GM19043 (cell line): Measurements from ENCODE around the gene HOXA6.

Experiments
- ATAC-seq: cut with Tn5 transposase; IDR thresholded peaks from one replicate; pipeline ENCODE4 v1.9.1; 2021; ENCODE audit warnings: low read depth; ENCODE audit not compliant: unreplicated experiment

The HOXA6 gene

GRCh38 chr7:27173956-27174873, 26.6 kb upstream of the HOXA6 start, which contains the start of gene HOXA10:
HOXA10 (minus strand) TSS chr7:27174320; CDS start chr7:27174306, 14 bp downstream.
- no peak for ATAC-seq

GRCh38 chr7:27173511-27173955, 26.0 kb upstream of the HOXA6 start:
- no peak for ATAC-seq

GRCh38 chr7:27172823-27173510, 25.4 kb upstream of the HOXA6 start:
- no peak for ATAC-seq

GRCh38 chr7:27172315-27172774, 24.8 kb upstream of the HOXA6 start:
- ATAC-seq, result no peak

GRCh38 chr7:27171637-27172314, 24.2 kb upstream of the HOXA6 start:
- ATAC-seq, result no peak

GRCh38 chr7:27171325-27171636, 23.7 kb upstream of the HOXA6 start:
- ATAC-seq, result no peak

GRCh38 chr7:27170426-27171324, 23.1 kb upstream of the HOXA6 start:
- no peak for ATAC-seq

GRCh38 chr7:27169658-27170425, 22.3 kb upstream of the HOXA6 start:
- ATAC-seq, result no peak

GRCh38 chr7:27168265-27168947, 20.8 kb upstream of the HOXA6 start:
- no peak for ATAC-seq

GRCh38 chr7:27167916-27168264, 20.3 kb upstream of the HOXA6 start:
- no peak for ATAC-seq

GRCh38 chr7:27166531-27167505, 19.2 kb upstream of the HOXA6 start:
- no peak for ATAC-seq

GRCh38 chr7:27165996-27166530, 18.5 kb upstream of the HOXA6 start:
- no peak for ATAC-seq

GRCh38 chr7:27165089-27165995, 17.8 kb upstream of the HOXA6 start, which contains the start of gene HOXA9:
HOXA9 (minus strand) TSS chr7:27165537; CDS start chr7:27165457, 80 bp downstream.
- ATAC-seq, result no peak

- no peak for ATAC-seq
These were observed 17.0 kb upstream of the HOXA6 start for GRCh38 chr7:27164367-27165088.

GRCh38 chr7:27164045-27164366, 16.4 kb upstream of the HOXA6 start:
- ATAC-seq, result no peak
